Measurements from ENCODE around the gene PLPPR4. TPM values are rescaled to one million over a fixed set of nuclear protein-coding genes. Genes with fewer than 3 reads are reported as not detected.

PLPPR4 gene
- total RNA-seq, 1 experiment from 2014 or later = not detected

DNA sequence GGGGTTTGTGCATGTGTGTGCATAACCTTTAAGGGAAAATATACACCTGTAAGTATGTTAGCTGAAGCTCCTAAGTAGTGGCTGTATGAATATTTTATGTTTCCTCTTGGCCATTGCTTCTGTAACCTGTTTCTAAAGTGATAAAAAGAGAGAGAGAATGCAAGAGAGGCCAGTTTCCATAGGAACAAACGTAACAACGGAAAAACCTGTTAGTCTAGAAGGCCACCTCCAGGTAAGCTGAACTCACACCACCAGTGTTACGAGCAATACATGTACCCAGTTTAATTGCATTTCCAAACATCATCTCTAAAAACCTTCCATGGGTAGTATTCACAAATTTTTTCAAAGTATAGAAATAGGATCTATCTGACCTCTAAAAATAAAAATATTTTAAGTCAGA, 63.1 kb downstream of the PLPPR4 start:
- Histone ChIP-seq H3K27ac (no peak overlapping the region), H4K20me1 (ENCODE audit: insufficient read depth) (peaks cover 3% of the 10 kb centered on the region; the same call in 1 of the 2 replicates), H3F3A (ENCODE audit: insufficient read depth, low read depth) (no peaks in the 10 kb centered on the region), H3K4me3 (no peak overlapping the region), H3K4me1 (replicated peaks; ENCODE audit: insufficient read depth) (0 out of 2 replicates have a peak, but pooled peaks cover 5% of the 10 kb centered on the region), H3K79me2 (ENCODE audit: low read depth) (no peaks in the 10 kb centered on the region), H3K36me3 (ENCODE audit: low read depth) (no peaks in the 10 kb centered on the region), H3K9me2 (ENCODE audit: insufficient read depth) (no peaks in the 10 kb centered on the region), H2AFZ (no peak overlapping the region), H3K4me2 (no peak overlapping the region), H3K9me3 (ENCODE audit: insufficient read depth, low read depth) (no peaks in the 10 kb centered on the region), H3K27me3 (ENCODE audit: insufficient read depth, low read depth) (no peaks in the 10 kb centered on the region)
- ChIA-PET POLR2A (ENCODE audit: unreplicated experiment) (no interaction called here), CTCF (no interaction called here)
- BruUV-seq (replicated peaks) = no TSS peak
- DNase-seq = peak in 1 of 2 experiments; percentile 87
- TF ChIP-seq CTCF (conservative IDR thresholded peaks at IDR 0.05) (no peak), EZH2 (IDR thresholded peaks at IDR 0.05; ENCODE audit: low read depth) (no peak)
- intact Hi-C loops (cut with micrococcal nuclease; ENCODE audit: unreplicated experiment) = no loop called here

- TF ChIP-seq EZH2 (IDR thresholded peaks at IDR 0.05; ENCODE audit: low read depth) = no peak
- TF ChIP-seq CTCF (conservative IDR thresholded peaks at IDR 0.05) = no peak
- peaks cover 3% of the 10 kb centered on the region; the same call in 1 of the 2 replicates for H4K20me1 ChIP-seq (ENCODE audit: insufficient read depth)
- H3F3A ChIP-seq (ENCODE audit: insufficient read depth, low read depth) = no peaks in the 10 kb centered on the region
- no peaks in the 10 kb centered on the region for H3K36me3 ChIP-seq (ENCODE audit: low read depth)
- H3K27me3 ChIP-seq (ENCODE audit: insufficient read depth, low read depth) = no peaks in the 10 kb centered on the region
- intact Hi-C loops (cut with micrococcal nuclease; ENCODE audit: unreplicated experiment) = no loop called here
- no TSS peak for BruUV-seq (replicated peaks)
- DNase-seq = no peak
- 0 out of 2 replicates have a peak, but pooled peaks cover 5% of the 10 kb centered on the region for H3K4me1 ChIP-seq (replicated peaks; ENCODE audit: insufficient read depth)
- no peaks in the 10 kb centered on the region for H3K79me2 ChIP-seq (ENCODE audit: low read depth)
- H3K4me3 ChIP-seq = no peak overlapping the region
- no peaks in the 10 kb centered on the region for H3K9me2 ChIP-seq (ENCODE audit: insufficient read depth)
- ChIA-PET CTCF (no interaction called here), POLR2A (ENCODE audit: unreplicated experiment) (no interaction called here)
- H3K4me2 ChIP-seq = no peak overlapping the region
- no peak overlapping the region for H3K27ac ChIP-seq
- H3K9me3 ChIP-seq (ENCODE audit: insufficient read depth, low read depth) = no peaks in the 10 kb centered on the region
- no peak overlapping the region for H2AFZ ChIP-seq
Observed at GRCh38 chr1:99328171-99328570, 63.9 kb downstream of the PLPPR4 start.

GRCh38 chr1:99331083-99331482, 66.8 kb downstream of the PLPPR4 start:
- DNase-seq = no peak
- peaks cover 3% of the 10 kb centered on the region; the same call in 1 of the 2 replicates for H4K20me1 ChIP-seq (ENCODE audit: insufficient read depth)
- H3K9me2 ChIP-seq (ENCODE audit: insufficient read depth) = no peaks in the 10 kb centered on the region
- H3F3A ChIP-seq (ENCODE audit: insufficient read depth, low read depth) = no peaks in the 10 kb centered on the region
- ChIA-PET POLR2A (ENCODE audit: unreplicated experiment) (no interaction called here), CTCF (no interaction called here)
- H3K9me3 ChIP-seq (ENCODE audit: insufficient read depth, low read depth) = no peaks in the 10 kb centered on the region; the same call in 1 of the 2 replicates
- H3K27me3 ChIP-seq (ENCODE audit: insufficient read depth, low read depth) = no peaks in the 10 kb centered on the region
- no peak overlapping the region for H3K4me2 ChIP-seq
- BruUV-seq (replicated peaks) = no TSS peak
- H2AFZ ChIP-seq = no peak overlapping the region
- 0 out of 2 replicates have a peak, but pooled peaks cover 5% of the 10 kb centered on the region for H3K4me1 ChIP-seq (replicated peaks; ENCODE audit: insufficient read depth)
- TF ChIP-seq CTCF (conservative IDR thresholded peaks at IDR 0.05) (no peak), EZH2 (IDR thresholded peaks at IDR 0.05; ENCODE audit: low read depth) (no peak)
- H3K4me3 ChIP-seq = no peak overlapping the region
- no peaks in the 10 kb centered on the region for H3K79me2 ChIP-seq (ENCODE audit: low read depth)
- intact Hi-C loops (cut with micrococcal nuclease; ENCODE audit: unreplicated experiment) = no loop called here
- no peak overlapping the region for H3K27ac ChIP-seq
- no peaks in the 10 kb centered on the region for H3K36me3 ChIP-seq (ENCODE audit: low read depth)
